DMS 273 (cell line): ENCODE data around the gene EIF2B1.
"Not testable (repeated sequence)": the region's sequence is repeated elsewhere in the genome, so short reads cannot be mapped to it uniquely, and the experiment has no call there.

Source experiments
- DNase-seq: peaks from one replicate; lab custom pipeline; 2025; ENCODE audit not compliant: unreplicated experiment; lab: John Stamatoyannopoulos, UW

The EIF2B1 gene

DNA sequence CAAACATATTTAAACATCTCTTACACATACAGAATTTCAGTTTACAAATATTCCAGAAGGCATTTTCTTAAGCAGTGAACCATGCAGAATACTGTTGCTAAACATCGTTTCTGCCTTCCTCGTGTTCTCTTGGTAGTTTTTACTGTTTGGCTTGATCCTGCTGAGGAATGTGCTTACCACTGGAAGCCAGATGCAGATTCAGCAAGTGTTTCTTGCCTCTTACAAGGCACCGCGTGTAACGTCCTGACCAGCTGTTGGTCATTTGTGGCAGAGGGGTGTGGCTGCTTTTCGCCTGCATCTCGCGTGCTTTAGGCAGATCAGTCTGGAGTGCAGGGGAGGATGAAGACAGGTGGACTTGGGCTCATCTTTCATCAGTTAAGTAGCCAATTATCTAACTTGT, 12.4 kb downstream of the EIF2B1 start:
- peak; percentile 45 for DNase-seq

DNA sequence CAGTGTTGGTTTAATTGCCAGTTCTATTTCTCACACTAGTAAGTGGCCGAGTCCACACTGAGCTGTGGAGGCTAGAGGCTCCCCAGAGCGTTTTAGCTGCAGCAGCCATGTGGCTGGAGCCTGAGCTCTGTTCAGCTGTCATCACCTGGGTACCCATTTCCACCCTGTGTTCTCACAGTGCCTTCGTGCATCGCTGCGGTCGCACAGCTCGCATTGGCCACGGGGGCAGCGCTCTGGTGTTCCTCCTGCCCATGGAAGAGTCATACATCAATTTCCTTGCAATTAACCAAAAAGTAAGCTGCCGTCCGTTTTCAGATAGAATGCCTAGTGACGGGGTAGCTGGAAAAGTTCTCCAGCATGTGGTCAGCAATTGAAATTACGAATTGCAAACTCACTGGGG, 15.9 kb downstream of the EIF2B1 start:
- no peak for DNase-seq

DNA sequence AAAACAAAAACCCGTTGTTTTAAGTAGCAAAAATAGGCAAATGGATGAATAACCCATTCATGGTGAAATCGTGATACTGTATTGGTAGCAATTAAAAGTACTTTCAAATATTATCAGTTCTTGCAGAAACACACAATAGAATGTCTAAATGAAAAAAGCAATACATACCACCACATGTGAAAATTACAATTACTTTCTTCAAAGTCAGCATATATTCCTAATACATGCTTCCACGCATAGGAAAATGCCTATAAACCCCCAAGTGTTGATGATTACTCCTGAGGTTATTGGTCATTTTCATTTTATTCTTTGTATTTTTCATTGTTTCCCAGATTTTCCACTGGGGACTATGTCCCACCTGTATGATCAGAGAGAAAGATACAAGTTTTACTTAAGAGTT, 16.3 kb downstream of the EIF2B1 start:
- no peak for DNase-seq

DNA sequence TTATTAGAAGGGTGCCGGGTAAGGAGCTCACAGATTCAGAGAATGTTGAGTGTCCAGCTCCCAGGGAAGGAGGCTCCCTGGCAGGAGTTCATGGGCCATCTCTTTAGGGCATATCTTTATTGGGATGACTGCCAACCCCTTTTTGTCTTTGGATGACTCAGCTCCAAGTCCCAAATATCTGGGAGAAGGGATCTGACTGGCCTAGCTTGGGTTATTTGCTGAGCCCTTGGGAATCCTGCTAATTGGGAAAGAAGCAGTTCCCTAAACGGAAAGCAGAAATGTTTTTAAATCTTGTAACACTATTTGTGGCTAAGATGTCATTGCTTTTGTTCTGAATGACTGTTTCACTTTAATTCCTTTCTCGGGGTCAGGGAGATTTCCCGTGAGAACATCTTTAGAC, 19.0 kb downstream of the EIF2B1 start:
- DNase-seq: peak; percentile 13

DNA sequence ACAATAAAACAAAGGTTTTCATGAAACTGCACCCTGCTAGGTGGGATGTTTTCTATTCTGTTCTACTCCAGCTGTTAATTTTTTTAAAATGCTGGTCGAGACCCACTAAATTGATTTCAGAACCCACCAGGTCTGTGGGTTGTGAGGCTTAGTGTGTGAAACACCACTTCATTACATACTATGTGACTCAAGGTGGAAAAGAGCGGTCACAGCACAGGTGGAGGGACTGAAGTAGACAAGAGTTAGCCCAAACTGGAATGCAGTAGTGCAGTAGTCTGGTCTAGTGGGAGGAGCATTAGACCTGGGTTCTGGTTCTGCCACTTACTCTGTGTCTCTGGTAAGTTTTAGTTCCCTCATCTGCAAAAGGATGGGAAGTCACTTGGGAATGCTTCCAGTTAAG, 19.4 kb downstream of the EIF2B1 start:
- no peak for DNase-seq

DNA sequence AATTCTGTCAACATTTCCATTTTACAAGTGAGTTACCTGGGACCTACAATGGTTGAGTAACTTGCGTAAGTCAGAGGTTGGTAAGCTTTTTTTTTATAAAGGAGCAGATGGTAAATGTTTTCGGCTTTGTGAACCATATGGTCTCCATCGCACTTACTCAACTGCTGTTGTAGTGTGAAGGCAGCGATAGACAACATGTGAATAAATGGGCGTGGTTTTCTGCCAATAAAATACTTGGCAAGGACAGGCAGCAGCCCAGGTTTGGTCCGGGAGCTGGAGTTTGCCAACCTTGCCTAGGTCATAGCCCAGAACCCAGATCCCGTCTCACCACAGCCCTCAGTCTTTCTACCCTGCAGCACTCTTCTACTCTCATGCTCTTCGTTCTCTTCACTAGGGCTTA, 25.3 kb downstream of the EIF2B1 start:
- peak; percentile 92 for DNase-seq

DNA sequence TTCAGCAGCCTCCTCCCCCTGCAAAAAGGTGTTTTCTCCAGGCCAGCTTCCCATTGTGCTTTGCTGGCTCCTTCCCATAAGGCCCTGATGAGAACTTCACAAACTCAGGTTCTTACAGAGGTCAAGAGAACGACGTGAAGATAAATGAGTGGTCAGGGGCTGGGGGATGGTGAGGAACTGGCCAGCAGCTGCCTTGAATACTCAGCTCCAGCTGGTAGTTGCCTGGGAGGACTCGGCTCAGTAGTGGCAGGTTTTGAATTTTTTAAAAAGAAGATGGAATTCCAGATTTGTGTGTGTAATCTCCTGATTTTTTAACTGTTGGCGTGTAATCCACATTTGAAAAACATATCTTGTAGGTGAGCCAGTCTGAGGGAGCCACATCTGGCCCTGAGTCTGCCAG, 25.7 kb downstream of the EIF2B1 start:
- DNase-seq: peak; percentile 64

DNA sequence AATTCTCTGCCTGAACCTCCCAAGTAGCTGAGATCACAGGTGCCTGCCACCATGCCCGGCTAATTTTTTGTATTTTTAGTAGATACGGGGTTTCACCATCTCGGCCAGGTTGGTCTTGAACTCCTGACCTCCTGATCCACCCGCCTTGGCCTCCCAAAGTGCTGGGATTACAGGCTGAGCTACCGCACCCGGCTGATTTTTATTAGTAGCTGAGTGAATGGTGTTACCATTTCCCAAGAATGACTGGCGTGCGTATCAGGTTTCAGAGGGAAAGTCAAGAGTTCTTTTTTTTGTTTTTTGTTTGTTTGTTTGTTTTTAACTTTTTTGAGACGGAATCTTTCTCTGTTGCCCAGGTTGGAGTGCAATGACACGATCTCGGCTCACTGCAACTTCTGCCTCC, 30.0 kb downstream of the EIF2B1 start:
- DNase-seq: not testable (repeated sequence)

DNA sequence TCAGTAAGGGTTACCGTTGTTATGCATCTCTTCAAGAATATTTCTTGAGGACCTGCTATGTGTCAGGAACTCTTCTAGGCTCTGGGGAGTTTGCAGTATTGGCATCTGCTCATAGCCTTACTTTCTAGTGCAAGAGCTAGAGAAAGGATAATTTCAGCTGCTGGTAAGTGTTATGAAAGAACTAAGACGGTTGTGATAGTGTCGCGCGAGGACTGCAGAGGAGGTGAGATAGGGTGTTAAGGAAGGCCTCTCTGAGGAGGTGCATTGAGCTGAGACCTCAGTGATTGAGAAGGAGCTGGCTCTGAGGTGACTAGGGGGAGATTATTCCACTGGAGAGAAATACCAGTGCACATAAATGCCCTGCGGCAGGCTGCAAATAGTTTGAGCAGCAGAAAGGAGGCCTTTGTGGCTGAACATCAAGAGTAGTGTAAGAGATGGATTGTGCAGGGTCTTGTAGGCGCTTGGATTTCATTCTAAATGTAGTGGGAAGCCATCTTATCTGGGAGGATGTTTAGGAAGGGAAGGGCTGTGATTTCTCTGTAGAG, 30.8 kb downstream of the EIF2B1 start:
- DNase-seq: no peak

DNA sequence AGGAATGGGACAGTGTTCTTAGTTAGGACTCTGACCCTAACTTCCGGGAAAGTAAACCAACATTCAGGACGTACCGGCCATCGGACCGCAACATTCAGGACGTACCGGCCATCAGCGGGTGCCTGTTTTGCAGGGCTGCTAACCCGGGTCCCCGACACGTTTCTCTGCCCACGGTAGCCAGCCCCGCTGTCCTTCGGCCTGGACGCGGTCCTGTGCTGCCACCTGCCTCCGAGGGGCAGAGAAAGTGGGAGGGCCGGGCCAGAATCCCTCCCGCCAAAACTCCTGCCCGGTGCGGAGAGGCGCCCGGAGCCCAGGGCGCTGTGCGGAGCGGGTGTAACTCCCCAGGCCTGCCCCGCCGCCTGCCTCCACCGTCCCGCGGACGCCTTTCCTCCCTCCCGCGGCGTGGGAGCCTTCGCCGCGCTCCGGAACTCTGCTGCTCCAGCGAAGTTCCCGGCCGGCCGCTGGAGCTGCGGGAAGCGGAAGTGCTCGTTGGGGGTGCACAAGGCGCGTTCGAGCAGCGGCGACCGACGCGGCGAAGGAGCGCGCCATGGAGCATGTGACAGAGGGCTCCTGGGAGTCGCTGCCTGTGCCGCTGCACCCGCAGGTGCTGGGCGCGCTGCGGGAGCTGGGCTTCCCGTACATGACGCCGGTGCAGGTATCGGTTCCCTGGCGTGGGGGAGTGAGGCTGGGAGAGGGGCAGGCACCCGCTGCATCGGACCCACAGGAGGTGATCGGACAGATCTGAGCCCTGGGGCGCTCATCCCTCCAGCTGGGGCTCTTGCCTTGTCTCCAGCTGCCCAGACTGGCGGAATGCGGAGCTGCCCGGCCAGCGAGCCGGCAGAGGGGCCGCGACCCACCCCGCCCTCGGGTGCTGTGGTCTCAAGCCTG, 31.6 kb downstream of the EIF2B1 start, which contains the start of gene DDX55:
Gene DDX55 (plus strand): TSS at position 498 of the 888 bp plus-strand sequence. CDS start 50 bp downstream, at position 548.
- peak; percentile 91 for DNase-seq

DNA sequence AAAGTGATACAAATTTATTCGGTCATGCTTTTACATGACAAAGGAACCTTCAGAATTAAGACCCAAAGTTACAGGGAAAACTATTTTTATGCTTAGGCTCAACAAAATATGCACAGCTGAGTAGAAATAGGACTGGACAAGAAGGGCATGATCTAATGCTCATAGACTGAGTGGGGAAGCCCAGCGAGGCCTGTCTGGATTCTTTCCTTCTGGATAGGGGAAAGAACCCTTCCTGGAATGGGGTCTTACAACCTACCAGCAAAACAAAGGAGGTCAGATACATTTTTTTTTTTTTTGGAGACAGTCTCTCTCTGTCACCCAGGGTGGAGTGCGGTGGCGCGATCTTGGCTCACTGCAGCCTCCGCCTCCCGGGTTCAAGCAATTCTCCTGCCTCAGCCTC, 33.8 kb downstream of the EIF2B1 start:
- no peak for DNase-seq

DNA sequence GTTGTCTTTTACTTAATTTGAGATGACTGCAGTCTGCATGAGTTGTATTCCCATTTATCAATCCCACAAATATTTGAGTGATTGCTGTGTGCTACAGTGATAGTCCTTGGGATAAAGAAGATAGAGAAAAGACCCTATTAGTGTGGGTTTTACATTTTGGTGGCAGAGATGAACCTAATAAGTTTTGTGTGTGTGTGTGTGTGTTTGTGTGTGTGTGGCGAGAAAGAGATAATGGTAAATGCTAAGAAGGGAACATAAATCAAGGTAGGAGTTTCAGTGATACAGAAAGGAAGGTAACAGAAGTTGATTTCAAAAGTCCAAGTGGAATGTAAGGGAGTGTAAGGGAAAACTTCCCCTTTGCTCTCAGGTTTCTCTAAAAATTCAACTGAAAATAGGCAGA, 34.2 kb downstream of the EIF2B1 start:
- no peak for DNase-seq

DNA sequence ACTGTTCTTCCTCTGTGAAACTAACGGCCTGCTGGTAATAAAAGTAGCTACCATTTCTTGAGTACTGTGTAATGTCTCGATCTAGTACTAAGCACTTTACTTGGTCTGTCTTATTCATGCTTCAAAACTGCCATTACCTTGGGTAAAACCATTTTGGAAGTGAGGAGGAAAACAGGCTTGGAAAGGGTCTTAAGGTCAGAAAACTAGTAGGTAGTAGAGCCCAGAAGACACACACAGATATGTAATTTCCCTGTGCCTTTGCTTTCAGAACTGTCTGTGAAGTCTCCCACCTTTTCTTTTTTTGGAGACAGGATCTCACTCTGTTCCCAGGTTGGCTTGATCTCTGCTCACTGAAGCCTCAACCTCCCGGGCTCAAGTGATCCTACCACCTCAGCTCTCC, 35.0 kb downstream of the EIF2B1 start:
- no peak for DNase-seq

DNA sequence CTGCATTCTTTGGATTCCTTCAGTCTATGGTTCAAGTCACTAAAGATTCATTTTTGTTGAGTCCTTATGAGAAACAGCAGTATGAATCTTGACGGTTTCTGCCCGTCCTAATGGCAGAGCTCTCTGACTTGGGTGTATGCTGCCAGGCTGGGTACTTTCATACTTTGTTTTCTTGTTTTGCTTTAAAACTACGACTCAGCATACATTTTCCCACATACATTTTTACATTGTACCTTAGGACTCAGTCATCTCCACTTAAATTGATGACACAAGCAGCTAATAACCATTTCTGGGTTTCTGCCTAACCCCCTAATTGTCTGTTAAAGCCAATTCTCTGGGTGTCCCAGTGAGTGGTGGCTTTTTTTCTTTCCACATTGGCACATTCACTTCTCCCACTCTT, 36.4 kb downstream of the EIF2B1 start:
- DNase-seq: no peak

DNA sequence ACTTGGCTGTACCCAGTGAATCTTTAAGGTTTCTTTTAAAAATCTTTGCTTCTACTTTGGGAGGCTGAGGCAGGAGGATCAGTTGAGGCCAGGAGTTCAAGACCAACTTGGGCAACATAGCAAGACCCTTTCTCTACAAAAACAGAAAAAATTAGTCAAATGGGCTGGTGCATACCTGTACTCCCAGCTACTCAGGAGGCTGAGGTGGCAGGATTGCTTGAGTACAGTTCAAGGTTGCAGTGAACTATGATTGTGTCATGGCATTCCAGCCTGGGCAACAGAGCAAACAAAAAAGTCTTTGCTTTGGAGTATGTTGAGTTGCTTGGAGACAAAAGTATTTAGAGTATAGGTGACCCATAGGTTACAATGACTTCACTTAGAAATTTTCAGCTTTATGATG, 37.8 kb downstream of the EIF2B1 start:
- DNase-seq: no peak

DNA sequence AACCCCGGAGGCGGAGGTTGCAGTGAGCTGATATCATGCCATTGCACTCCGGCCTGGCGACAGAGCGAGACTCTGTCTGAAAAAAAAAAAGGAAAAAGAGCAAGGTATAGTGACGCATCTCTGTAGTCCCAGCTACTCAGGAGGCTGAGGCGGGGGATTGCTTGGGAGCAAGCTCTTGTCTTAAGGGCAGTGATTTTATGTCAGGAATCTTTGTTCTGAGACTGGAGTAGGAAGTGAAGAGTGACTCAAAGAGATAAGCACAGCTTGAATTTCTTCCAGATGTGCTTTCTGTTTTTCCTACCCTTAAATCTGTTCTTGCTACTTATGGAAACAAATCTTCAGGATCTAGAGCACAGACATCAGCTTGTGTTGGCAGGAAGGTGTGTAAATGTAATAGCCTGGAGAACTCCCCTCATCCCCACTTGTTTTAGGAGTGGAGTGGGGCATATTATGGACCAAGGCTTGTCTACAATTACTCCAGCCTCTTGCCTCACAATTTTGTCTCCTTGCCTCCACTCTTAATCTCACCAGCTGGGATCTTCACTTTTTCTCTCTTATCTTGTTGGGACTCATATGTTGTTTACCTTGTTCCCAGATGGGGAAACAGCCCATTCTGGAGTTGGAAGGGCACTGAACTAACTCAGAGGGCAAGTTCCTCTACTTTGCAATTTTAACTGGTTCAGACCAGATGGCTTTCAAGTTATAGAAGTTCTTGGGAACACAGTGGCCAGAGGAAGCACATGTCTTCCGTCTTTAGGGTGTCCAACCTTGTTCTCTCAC, 41.6 kb downstream of the EIF2B1 start:
- peak; percentile 79 for DNase-seq

DNA sequence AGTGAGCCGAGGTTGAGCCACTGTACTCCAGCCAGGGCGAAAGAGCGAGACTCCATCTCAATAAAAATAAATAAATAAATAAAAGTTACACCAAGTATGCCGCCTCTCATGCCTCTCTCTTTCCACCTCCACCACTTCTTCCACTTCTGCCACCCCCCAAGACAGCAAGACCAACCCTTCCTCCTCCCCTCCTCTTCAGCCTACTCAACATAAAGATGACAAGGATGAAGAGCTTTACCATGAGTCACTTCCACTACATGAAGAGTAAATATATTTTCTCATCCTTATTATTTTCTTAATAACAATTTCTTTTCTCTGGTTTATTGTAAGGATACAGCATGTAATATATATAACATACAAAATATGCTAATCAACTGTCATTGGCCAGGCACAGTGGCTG, 52.7 kb downstream of the EIF2B1 start:
- no peak for DNase-seq

DNA sequence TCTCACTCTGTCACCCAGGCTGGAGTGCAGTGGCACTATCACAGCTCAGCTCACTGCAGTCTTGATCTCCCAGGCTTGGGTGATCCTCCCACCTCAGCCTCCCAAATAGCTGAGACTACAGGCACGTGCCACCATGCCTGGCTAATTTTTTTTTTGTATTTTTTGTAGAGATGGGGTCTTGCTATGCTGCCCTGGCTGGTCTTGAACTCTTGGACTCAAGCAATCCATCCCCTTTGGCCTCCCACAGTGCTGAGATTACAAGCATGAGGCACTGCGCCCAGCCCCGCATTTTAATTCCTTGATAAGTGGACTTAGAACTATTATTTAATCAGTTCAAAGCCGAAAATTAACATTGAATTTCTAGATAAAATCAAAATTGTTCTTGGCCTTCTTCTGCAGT, 54.7 kb downstream of the EIF2B1 start:
- DNase-seq: not testable (repeated sequence)

DNA sequence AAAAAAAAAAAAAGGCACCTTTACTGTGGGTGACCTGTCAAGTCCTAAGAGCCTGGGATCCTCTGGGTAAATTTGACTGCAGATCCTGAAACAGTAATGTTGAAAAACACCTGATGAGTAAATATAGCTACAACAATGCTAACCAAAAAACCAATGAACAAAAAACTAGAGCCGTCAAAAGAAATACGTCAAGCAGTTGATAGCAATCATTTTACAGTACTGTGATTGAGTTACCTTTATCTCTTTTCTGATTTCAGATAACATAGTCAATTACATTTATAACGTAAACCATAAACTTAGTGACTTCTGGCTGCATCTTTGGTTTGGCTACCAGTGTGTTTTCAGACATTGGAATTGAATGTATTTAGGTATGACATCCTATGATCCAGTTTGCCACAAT, 55.2 kb downstream of the EIF2B1 start:
- DNase-seq: no peak

DNA sequence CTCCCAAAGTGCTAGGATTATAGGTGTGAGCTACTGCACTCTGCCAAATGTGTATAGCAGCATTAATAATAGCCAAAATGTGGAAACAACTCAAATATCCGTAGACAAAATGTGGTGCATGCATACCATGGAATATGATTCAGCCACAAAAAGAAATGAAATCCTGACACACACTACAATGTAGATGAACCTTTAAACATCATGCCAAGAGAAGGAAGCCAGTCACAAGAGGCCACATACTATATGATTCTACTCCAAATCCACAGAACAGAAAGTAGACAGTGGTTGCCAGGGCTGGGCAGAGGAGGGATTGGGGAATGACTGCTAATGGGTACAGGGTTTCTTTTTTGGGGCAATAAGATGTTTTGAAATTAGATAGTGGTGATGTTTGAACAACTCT, 56.9 kb downstream of the EIF2B1 start:
- DNase-seq: no peak

DNA sequence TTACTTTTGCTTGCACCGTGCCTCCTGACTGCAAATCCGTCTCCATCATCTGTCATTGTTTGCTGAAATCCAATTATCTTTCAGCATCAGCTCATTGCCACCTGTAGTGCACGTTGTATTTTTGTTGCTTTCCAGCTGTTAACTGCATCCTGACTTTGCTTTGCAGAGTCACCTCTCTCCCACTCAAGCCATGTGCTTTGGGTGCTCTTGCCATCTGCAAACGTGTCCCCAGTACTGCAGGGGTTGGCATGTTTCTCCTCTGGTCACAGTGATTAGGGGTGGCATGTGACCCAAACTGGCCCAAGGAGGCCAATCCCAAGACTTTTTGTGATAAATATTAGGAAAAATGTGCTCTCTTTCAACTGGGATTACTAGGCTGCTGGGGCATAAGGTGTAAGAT, 59.6 kb downstream of the EIF2B1 start:
- DNase-seq: peak; percentile 52

DNA sequence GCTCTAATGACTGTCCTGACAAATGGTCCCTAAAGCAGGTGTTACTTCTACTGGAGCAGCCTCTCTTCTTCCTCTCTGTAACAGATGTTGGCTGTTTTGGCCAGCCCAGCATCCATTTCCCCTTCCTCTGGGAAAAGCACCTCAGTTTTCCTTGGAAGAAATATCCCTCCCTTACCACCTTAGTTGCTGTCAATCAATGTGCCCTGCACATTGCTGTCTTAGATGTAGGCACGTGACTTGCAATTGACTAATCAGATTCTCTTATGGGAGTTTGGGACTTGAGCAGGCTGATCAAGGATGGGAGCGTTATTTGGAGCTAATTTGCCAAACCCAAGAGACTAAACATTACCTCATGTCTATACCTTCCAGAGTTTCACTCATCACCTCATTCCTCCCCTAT, 61.1 kb downstream of the EIF2B1 start:
- peak; percentile 29 for DNase-seq
